Colonic mucosa (tissue), 4 donors: ENCODE results near the gene CAMSAP3. TPM values are rescaled to one million over a fixed set of nuclear protein-coding genes. Genes with fewer than 3 reads are reported as not detected.
"Not testable (repeated sequence)": the region's sequence is repeated elsewhere in the genome, so short reads cannot be mapped to it uniquely, and the experiment has no call there.

Experiments used
- DNase-seq: peaks from one replicate; pipeline ENCODE4 v3.0.0-alpha.2; 2020
- H3K27ac ChIP-seq: fragments of 200-600 bp; one replicate; pipeline ENCODE4 v1.8.0; 2021
- H3K27me3 ChIP-seq: fragments of 200-600 bp; one replicate; pipeline ENCODE4 v1.8.0; 2021
- H3K36me3 ChIP-seq: fragments of 200-600 bp; one replicate; pipeline ENCODE4 v1.8.0; 2021
- H3K4me1 ChIP-seq: fragments of 200-600 bp; one replicate; pipeline ENCODE4 v1.8.0; 2021; ENCODE audit warnings: mild to moderate bottlenecking
- H3K4me3 ChIP-seq: fragments of 200-600 bp; one replicate; pipeline ENCODE4 v1.8.0; 2021
- H3K9ac ChIP-seq, 2 donors: one replicate each; pipeline ENCODE4 v1.7.0; 2013; ENCODE audit warnings: control low read depth in 2 of 2, low read depth in 2 of 2, low read length in 2 of 2
- H3K9me3 ChIP-seq: fragments of 200-600 bp; one replicate; pipeline ENCODE4 v1.8.0; 2021
- intact Hi-C: fragments of 100-400 bp; cut with DNase I; formaldehyde crosslinking; loops from one replicate; pipeline ENCODE4 v1.14.1; 2022
- total RNA-seq, 2 donors: library from RNA; stranded (reverse); fragmentation: NEBNext Ultra II Directional in 1 of 2; extraction: Animal tissue kit (Norgen Biotek cat#: 25700) in 1 of 2; gene quantifications; one replicate each; pipeline ENCODE4 v1.2.1, GENCODE V29; 2021
- TF ChIP-seq, protein P1 (sequence below): fragments of 200-600 bp; IDR thresholded peaks from one replicate; pipeline ENCODE4 v1.8.0; 2022; ENCODE audit warnings: antibody characterized with exemption, mild to moderate bottlenecking
- donor health status: healthy.
- donor health status: DM: no; HTN: no; CAD: no.
- donor health status: DM: no; HTN: no; CAD: no.

The CAMSAP3 gene
- total RNA-seq, 2 donors from 2014 or later, result 41.1 to 55.4 TPM

GRCh38 chr19:7562646-7563393, 32.8 kb upstream of the CAMSAP3 start:
- no peaks in the 10 kb centered on the region for H3K4me1 ChIP-seq
- no peak overlapping the region for H3K9ac ChIP-seq
- H3K36me3 ChIP-seq, result no peaks in the 10 kb centered on the region
- no peaks in the 10 kb centered on the region for H3K27me3 ChIP-seq
- intact Hi-C loops, result no loop called here
- DNase-seq, result no peak
- no peaks in the 10 kb centered on the region for H3K9me3 ChIP-seq
- no peak overlapping the region for H3K27ac ChIP-seq
- no peak overlapping the region for H3K4me3 ChIP-seq
- TF ChIP-seq, protein P1, sequence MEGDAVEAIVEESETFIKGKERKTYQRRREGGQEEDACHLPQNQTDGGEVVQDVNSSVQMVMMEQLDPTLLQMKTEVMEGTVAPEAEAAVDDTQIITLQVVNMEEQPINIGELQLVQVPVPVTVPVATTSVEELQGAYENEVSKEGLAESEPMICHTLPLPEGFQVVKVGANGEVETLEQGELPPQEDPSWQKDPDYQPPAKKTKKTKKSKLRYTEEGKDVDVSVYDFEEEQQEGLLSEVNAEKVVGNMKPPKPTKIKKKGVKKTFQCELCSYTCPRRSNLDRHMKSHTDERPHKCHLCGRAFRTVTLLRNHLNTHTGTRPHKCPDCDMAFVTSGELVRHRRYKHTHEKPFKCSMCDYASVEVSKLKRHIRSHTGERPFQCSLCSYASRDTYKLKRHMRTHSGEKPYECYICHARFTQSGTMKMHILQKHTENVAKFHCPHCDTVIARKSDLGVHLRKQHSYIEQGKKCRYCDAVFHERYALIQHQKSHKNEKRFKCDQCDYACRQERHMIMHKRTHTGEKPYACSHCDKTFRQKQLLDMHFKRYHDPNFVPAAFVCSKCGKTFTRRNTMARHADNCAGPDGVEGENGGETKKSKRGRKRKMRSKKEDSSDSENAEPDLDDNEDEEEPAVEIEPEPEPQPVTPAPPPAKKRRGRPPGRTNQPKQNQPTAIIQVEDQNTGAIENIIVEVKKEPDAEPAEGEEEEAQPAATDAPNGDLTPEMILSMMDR, result no peak

DNA sequence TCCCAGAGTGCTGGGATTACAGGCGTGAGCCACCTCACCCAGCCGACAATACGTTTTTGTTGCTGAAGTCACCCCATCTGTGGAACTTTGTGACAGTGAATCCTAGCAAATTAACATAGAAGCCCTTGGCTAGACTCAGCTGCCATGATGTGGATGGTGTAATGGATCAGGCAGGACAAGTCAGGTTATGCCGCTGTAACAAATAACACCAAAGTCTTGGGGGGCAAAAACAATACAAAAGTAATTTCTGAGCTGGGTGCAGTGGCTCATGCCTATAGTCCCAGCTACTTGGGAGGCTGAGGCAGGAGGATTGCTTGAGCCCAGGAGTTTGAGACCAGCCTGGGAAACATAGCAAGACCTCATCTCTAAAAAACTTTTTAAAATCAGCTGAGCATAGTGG, 30.8 kb upstream of the CAMSAP3 start:
- no peak for DNase-seq
- Histone ChIP-seq H3K36me3 (no peaks in the 10 kb centered on the region), H3K4me3 (no peak overlapping the region), H3K4me1 (no peaks in the 10 kb centered on the region), H3K9me3 (no peaks in the 10 kb centered on the region), H3K27ac (no peak overlapping the region), H3K27me3 (no peaks in the 10 kb centered on the region), H3K9ac (no peak overlapping the region)
- intact Hi-C loops, result no loop called here
- TF ChIP-seq, protein P1, result no peak

- no peak overlapping the region for H3K9ac ChIP-seq
- H3K4me1 ChIP-seq, result no peaks in the 10 kb centered on the region
- H3K9me3 ChIP-seq, result no peaks in the 10 kb centered on the region
- H3K4me3 ChIP-seq, result no peak overlapping the region
- no peaks in the 10 kb centered on the region for H3K36me3 ChIP-seq
- H3K27me3 ChIP-seq, result no peaks in the 10 kb centered on the region
- TF ChIP-seq, protein P1, result no peak
- DNase-seq, result no peak
- H3K27ac ChIP-seq, result no peak overlapping the region
- intact Hi-C loops, result no loop called here
Measured at GRCh38 chr19:7565332-7565731, 30.3 kb upstream of the CAMSAP3 start.

- DNase-seq, result no peak
- H3K27ac ChIP-seq, result no peak overlapping the region
- H3K4me1 ChIP-seq, result no peaks in the 10 kb centered on the region
- intact Hi-C loops, result no loop called here
- H3K4me3 ChIP-seq, result no peak overlapping the region
- TF ChIP-seq, protein P1, result no peak
- H3K36me3 ChIP-seq, result no peaks in the 10 kb centered on the region
- no peak overlapping the region for H3K9ac ChIP-seq
- no peaks in the 10 kb centered on the region for H3K9me3 ChIP-seq
- H3K27me3 ChIP-seq, result no peaks in the 10 kb centered on the region
Measured at GRCh38 chr19:7570761-7571160, 24.9 kb upstream of the CAMSAP3 start.

GRCh38 chr19:7575434-7576040, 20.1 kb upstream of the CAMSAP3 start:
- Histone ChIP-seq H3K27me3 (no peaks in the 10 kb centered on the region), H3K9me3 (no peaks in the 10 kb centered on the region), H3K4me1 (no peaks in the 10 kb centered on the region), H3K4me3 (no peak overlapping the region), H3K9ac (no peak overlapping the region), H3K27ac (no peak overlapping the region), H3K36me3 (no peaks in the 10 kb centered on the region)
- TF ChIP-seq, protein P1, result no peak
- DNase-seq, result no peak
- intact Hi-C loops, result no loop called here

GRCh38 chr19:7577422-7577821, 18.2 kb upstream of the CAMSAP3 start:
- H3K4me3 ChIP-seq, H3K4me1 ChIP-seq, DNase-seq, intact Hi-C loops, H3K36me3 ChIP-seq, H3K27me3 ChIP-seq, H3K9ac ChIP-seq, H3K9me3 ChIP-seq, H3K27ac ChIP-seq: not testable (repeated sequence)
